HG03135 (cell line): ENCODE data around the gene MUTYH.
"Not testable (repeated sequence)": the region's sequence is repeated elsewhere in the genome, so short reads cannot be mapped to it uniquely, and the experiment has no call there.

Source experiments
- ATAC-seq: cut with Tn5 transposase; IDR thresholded peaks from one replicate; pipeline ENCODE4 v1.9.1; 2021; ENCODE audit warnings: mild to moderate bottlenecking, moderate library complexity; ENCODE audit not compliant: unreplicated experiment

Gene MUTYH

DNA sequence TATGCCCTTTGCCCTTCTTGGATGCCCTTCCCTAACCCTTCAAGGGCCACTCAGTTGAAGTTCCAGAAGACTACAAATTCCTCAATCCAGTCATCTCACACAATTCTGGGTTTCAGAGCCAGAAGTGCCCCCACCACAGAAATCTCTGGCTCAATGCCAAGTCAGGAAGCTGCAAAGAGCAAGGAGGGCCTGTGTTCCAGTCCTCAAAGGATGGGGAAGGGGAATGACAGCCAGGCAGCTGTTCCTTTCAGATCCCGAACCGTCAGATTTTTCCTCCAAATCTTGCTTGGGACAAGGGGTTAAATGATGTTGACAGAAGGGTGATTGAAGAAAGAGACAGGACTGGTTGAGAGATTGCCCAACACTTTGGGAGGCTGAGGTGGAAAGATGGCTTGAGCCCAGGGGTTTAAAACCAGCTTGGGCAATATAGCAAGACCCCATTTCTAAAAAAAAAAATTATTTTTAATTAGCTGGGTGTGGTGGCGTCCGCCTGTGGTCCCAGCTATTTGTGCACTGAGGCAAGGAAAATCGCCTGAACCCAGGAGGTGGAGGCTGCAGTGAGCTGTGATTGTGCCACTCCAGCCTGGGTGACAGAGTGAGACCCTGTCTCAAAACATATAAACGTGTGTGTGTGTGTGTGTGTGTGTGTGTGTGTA lies 14.3 kb downstream of the MUTYH start:
- no peak for ATAC-seq

- no peak for ATAC-seq
These were observed 17.7 kb downstream of the MUTYH start for GRCh38 chr1:45322486-45323040.

DNA sequence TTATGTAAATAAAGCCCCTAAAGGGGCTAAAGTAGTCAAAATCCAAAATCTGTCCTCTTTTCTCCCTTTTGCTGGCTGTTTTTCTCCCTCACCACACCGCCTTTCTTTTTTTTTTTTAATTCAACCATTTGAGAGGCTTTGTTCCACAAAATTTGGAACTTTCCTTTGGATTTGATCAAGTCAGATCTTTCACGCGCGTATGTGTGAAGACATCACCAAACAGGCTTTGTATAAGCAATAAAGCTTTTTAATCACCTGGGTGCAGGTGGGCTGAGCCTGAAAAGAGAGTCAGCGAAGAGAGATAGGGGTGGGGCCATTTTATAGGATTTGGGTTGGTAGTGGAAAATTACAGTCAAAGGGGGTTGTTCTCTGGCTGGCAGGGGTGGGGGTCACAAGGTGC lies 18.8 kb downstream of the MUTYH start:
- no peak for ATAC-seq

- ATAC-seq, result no peak
These were observed 20.5 kb downstream of the MUTYH start for GRCh38 chr1:45319761-45320160.

- ATAC-seq, result no peak
These were observed 23.1 kb downstream of the MUTYH start for GRCh38 chr1:45317166-45317565.

GRCh38 chr1:45314266-45314665 lies 26.0 kb downstream of the MUTYH start:
- no peak for ATAC-seq

GRCh38 chr1:45306905-45307304 lies 33.3 kb downstream of the MUTYH start:
- ATAC-seq, result no peak

GRCh38 chr1:45306319-45306718 lies 33.9 kb downstream of the MUTYH start:
- ATAC-seq, result no peak

DNA sequence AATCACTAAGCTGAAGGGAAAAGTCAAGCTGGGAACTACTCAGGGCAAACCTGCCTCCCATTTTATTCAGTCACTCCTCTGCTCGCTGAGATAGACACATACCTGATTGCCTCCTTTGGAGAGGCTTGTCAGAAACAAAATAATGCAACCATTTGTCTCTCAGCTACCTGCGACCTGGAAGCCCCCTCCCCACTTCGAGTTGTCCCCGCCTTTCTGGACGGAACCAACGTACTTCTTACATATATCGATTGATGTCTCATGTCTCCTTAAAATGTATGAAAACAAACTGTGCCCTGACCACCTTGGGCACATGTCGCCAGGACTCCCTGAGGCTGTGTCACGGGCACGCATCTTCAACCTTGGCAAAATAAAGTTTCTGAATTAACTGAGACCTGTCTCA lies 35.0 kb downstream of the MUTYH start:
- ATAC-seq, result no peak

GRCh38 chr1:45304311-45305081 lies 35.7 kb downstream of the MUTYH start:
- peak; percentile 9 for ATAC-seq

GRCh38 chr1:45303520-45304310 lies 36.5 kb downstream of the MUTYH start:
- ATAC-seq, result peak; percentile 66

GRCh38 chr1:45302505-45303150 lies 37.6 kb downstream of the MUTYH start:
- ATAC-seq, result no peak

DNA sequence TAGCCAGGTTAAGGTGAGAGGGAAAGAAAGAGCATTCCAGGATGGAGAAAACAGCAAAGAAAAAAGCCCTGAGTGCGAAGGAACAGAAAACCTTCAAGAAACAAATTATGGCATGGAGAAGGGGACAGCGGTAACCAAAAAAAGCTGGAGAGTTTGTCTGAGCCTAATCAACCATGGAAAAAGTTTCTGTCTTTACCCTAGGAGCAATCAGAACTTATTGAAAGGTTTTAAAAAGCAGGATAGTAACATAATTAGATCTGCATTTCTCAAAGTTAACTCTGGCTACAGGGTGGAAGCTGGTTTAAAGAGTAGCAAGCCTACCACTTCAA lies 39.6 kb downstream of the MUTYH start:
- no peak for ATAC-seq

DNA sequence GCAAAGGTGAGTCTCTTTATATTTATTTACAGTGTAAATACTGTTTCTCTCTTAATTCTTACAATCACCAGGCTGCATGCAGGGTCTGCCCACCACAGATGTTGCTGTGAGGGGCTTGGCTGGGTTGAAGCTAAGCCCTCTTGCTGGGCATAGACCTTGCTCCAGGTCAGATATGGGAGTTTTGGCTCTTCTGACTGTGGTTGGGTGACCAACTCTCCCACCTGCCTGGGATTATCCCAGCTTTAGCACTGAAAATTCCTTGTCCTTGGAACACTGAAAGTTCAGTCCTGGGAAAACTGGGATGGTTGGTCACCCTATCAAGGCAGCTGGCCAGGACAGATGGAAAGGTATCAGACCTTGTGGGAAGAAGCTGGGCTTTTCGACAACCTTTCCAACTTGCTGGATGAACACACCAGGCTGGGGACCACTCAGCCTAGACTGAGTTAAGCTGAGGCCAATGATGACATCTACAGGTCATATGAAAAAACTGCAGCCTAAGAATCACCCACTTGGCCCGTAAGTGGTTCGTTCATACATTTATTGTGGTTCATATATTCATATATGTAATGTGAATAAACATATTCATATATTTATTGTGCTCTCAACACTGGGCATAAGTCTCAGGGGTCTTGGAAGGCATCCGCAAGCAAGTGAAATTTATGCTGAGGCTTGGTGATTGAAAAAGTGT lies 40.1 kb downstream of the MUTYH start:
- ATAC-seq, result no peak

- no peak for ATAC-seq
These were observed 40.9 kb downstream of the MUTYH start for GRCh38 chr1:45299296-45299695.

- no peak for ATAC-seq
These were observed 42.4 kb downstream of the MUTYH start for GRCh38 chr1:45297666-45298356.

- no peak for ATAC-seq
These were observed 48.5 kb downstream of the MUTYH start for GRCh38 chr1:45291716-45292115.

GRCh38 chr1:45291002-45291401 lies 49.2 kb downstream of the MUTYH start:
- ATAC-seq, result not testable (repeated sequence)

DNA sequence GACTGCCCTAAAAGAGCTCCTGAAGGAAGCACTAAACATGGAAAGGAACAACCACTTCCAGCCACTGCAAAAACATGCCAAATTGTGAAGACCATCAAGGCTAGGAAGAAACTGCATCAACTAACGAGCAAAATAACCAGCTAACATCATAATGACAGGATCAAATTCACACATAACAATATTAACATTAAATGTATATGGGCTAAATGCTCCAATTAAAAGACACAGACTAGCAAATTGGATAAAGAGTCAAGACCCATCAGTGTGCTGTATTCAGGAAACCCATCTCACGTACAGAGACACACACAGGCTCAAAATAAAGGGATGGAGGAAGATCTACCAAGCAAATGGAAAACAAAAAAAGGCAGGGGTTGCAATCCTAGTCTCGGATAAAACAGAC lies 53.7 kb downstream of the MUTYH start:
- ATAC-seq, result not testable (repeated sequence)

GRCh38 chr1:45284858-45285257 lies 55.4 kb downstream of the MUTYH start:
- ATAC-seq, result not testable (repeated sequence)
